Mesenchymal stem cell (in vitro differentiated cells and primary cell): Measurements from ENCODE around the gene SLC15A1.

Experiments
- DNase-seq: peaks from one replicate; pipeline ENCODE4 v3.0.0-alpha.2; 2013
- H2AFZ ChIP-seq: one replicate; pipeline ENCODE4 v1.6.1; 2013; ENCODE audit warnings: low read depth, mild to moderate bottlenecking, control low read depth, inconsistent platforms, low read length, moderate library complexity
- H2AK5ac ChIP-seq: 2 replicates; pipeline ENCODE4 v1.6.1; 2013; ENCODE audit warnings: low read length, moderate library complexity, mild to moderate bottlenecking, inconsistent platforms; ENCODE audit not compliant: severe bottlenecking
- H2BK120ac ChIP-seq: one replicate; pipeline ENCODE4 v1.6.1; 2013; ENCODE audit warnings: low read depth, mild to moderate bottlenecking, inconsistent platforms, low read length, moderate library complexity
- H2BK12ac ChIP-seq, 2 experiments: one replicate each; pipeline ENCODE4 v1.6.1; 2013; ENCODE audit warnings: inconsistent platforms in 2 of 2, low read length in 2 of 2, mild to moderate bottlenecking in 2 of 2, moderate library complexity in 2 of 2, control low read depth in 1 of 2
- H2BK15ac ChIP-seq: one replicate; pipeline ENCODE4 v1.6.1; 2013; ENCODE audit warnings: mild to moderate bottlenecking, low read depth, inconsistent platforms; ENCODE audit not compliant: poor library complexity, severe bottlenecking
- H2BK5ac ChIP-seq: 2 replicates; pipeline ENCODE4 v1.6.1; 2013; ENCODE audit warnings: low read depth, mild to moderate bottlenecking, low read length, control low read depth, inconsistent platforms; ENCODE audit not compliant: poor library complexity, severe bottlenecking
- H3K14ac ChIP-seq, 2 experiments: one replicate each; pipeline ENCODE4 v1.6.1; 2013; ENCODE audit warnings: inconsistent platforms in 2 of 2, low read length in 2 of 2, control low read depth in 1 of 2, mild to moderate bottlenecking in 1 of 2, moderate library complexity in 1 of 2
- H3K18ac ChIP-seq, 2 experiments: one replicate each; pipeline ENCODE4 v1.6.1; 2013; ENCODE audit warnings: inconsistent platforms in 2 of 2, low read length in 2 of 2, control low read depth in 1 of 2, low read depth in 1 of 2, mild to moderate bottlenecking in 1 of 2
- H3K23ac ChIP-seq, 2 experiments: one replicate each; pipeline ENCODE4 v1.6.1; 2013; ENCODE audit warnings: inconsistent platforms in 2 of 2, low read length in 2 of 2, mild to moderate bottlenecking in 2 of 2, moderate library complexity in 2 of 2, control low read depth in 1 of 2
- H3K27ac ChIP-seq: 2 replicates; pipeline ENCODE4 v1.5.1; 2013; ENCODE audit warnings: mild to moderate bottlenecking, moderate library complexity, low read length, control low read depth, inconsistent platforms; ENCODE audit not compliant: poor library complexity, severe bottlenecking
- H3K27me3 ChIP-seq, 2 experiments: 2 replicates each; pipeline versions ENCODE4 v1.6.1 to v1.7.0; 2013; ENCODE audit warnings: low read length in 2 of 2, mild to moderate bottlenecking in 2 of 2, moderate library complexity in 2 of 2, control low read depth in 1 of 2, inconsistent platforms in 1 of 2; ENCODE audit not compliant: control insufficient read depth in 1 of 2, insufficient read depth in 1 of 2
- H3K36me3 ChIP-seq, 2 experiments: 2 replicates each; pipeline versions ENCODE4 v1.6.1 to v1.7.0; 2013; ENCODE audit warnings: low read length in 2 of 2, control low read depth in 1 of 2, inconsistent platforms in 1 of 2, low read depth in 1 of 2, mild to moderate bottlenecking in 1 of 2; ENCODE audit not compliant: insufficient read depth in 2 of 2, control insufficient read depth in 1 of 2
- H3K4ac ChIP-seq, 2 experiments: one replicate each; pipeline ENCODE4 v1.6.1; 2013; ENCODE audit warnings: inconsistent platforms in 2 of 2, low read length in 2 of 2, mild to moderate bottlenecking in 2 of 2, moderate library complexity in 2 of 2, control low read depth in 1 of 2, low read depth in 1 of 2
- H3K4me1 ChIP-seq: 2 replicates; pipeline ENCODE4 v1.6.1; 2013; ENCODE audit warnings: low read depth, low read length, control low read depth; ENCODE audit not compliant: control insufficient read depth, insufficient read depth
- H3K4me2 ChIP-seq: 2 replicates; pipeline ENCODE4 v1.6.1; 2013; ENCODE audit warnings: low read length, mild to moderate bottlenecking, inconsistent platforms; ENCODE audit not compliant: poor library complexity, severe bottlenecking
- H3K4me3 ChIP-seq, 2 experiments: 2 replicates each; pipeline versions ENCODE4 v1.5.1 to v1.7.0; 2013; ENCODE audit warnings: low read length in 2 of 2, mild to moderate bottlenecking in 2 of 2, control low read depth in 1 of 2, low read depth in 1 of 2; ENCODE audit not compliant: insufficient read depth in 1 of 2
- H3K79me1 ChIP-seq: replicated peaks from 2 replicates; pipeline ENCODE4 v1.6.1; 2013; ENCODE audit warnings: mild to moderate bottlenecking, control low read depth, low read length, inconsistent platforms; ENCODE audit not compliant: poor library complexity, severe bottlenecking
- H3K9ac ChIP-seq: 2 replicates; pipeline ENCODE4 v1.7.0; 2013; ENCODE audit warnings: mild to moderate bottlenecking, low read length, moderate library complexity
- H3K9me3 ChIP-seq: 2 replicates; pipeline ENCODE4 v1.7.0; 2013; ENCODE audit warnings: mild to moderate bottlenecking, low read length; ENCODE audit not compliant: control insufficient read depth
- H4K8ac ChIP-seq: one replicate; pipeline ENCODE4 v1.6.1; 2013; ENCODE audit warnings: inconsistent platforms, mild to moderate bottlenecking, low read length, moderate library complexity
- H4K91ac ChIP-seq: one replicate; pipeline ENCODE4 v1.6.1; 2013; ENCODE audit warnings: mild to moderate bottlenecking, low read length, inconsistent platforms
- WGBS: methylation state at CpG from one replicate; pipeline ENCODE4 v1.1.7; 2013; ENCODE audit warnings: mixed read lengths; 5-methylcytosine and 5-hydroxymethylcytosine counted together

Gene SLC15A1

DNA sequence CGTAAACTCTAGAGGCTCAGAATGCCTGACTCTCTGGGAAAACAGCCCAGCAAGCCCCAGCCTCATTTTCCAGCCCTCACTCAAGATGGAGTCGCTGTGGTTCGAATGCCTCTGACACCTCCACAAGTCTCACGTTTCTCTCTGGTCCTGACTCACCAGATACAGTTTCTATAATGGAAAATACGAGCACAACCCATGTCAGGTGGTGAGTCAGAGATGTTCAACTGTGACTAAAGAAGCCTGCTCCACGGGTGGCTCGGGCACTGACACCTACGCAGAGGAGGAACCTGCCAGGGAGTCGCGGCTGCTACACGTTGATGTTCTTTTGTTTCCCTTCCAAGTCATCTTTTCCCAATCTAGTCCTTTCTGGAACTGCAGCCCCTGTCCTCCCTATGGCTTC, 88.4 kb downstream of the SLC15A1 start:
- Histone ChIP-seq H3K79me1 (no peaks in the 10 kb centered on the region), H4K8ac (no peak overlapping the region), H2BK15ac (no peak overlapping the region), H2AFZ (no peak overlapping the region), H3K4me3 (no peak overlapping the region), H3K4me2 (no peak overlapping the region), H3K23ac (no peak overlapping the region), H2AK5ac (no peak overlapping the region), H3K9me3 (no peaks in the 10 kb centered on the region), H4K91ac (no peak overlapping the region), H3K14ac (no peak overlapping the region), H3K27ac (no peak overlapping the region), H3K4me1 (peaks cover 8% of the 10 kb centered on the region), H3K27me3 (peaks cover 0 to 7% of the 10 kb centered on the region in 2 experiments), H2BK120ac (no peak overlapping the region), H3K18ac (no peak overlapping the region), H2BK5ac (no peak overlapping the region), H3K9ac (no peak overlapping the region), H3K36me3 (no peaks in the 10 kb centered on the region), H2BK12ac (no peak overlapping the region), H3K4ac (no peak overlapping the region)
- DNase-seq = peak; percentile 46
- WGBS = 87% methylated on average over 11 of the region's 11 CpGs

DNA sequence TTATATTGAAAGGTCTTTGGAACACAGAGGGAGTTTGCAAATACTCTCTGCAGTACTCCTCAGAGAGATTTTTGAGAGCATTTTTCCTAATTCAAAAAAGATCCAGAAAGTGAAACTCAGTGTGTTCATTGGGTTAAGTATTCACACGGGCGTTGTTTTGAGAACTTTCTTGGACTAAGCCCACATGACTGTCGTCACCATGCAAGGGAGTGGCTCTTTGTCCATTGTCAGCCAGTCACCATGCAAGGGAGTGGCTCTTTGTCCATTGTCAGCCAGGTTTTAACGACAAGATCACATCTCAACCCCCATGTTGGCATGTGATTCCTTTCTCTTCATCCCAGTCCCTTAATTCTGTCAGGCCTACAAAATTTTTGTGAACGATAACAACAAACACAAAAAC, 94.3 kb downstream of the SLC15A1 start:
- no peak overlapping the region for H4K91ac ChIP-seq
- no peaks in the 10 kb centered on the region for H3K79me1 ChIP-seq
- no peak overlapping the region for H2BK15ac ChIP-seq
- DNase-seq = no peak
- no peak overlapping the region for H3K14ac ChIP-seq
- H2BK5ac ChIP-seq = no peak overlapping the region
- no peak overlapping the region for H2BK120ac ChIP-seq
- no peak overlapping the region for H2BK12ac ChIP-seq
- peak overlapping the region in 1 of 2 experiments; percentile 59 for H3K4me3 ChIP-seq
- H3K9me3 ChIP-seq = no peaks in the 10 kb centered on the region
- peak overlapping the region; percentile 72 for H3K9ac ChIP-seq
- peaks cover 1% of the 10 kb centered on the region for H3K4me1 ChIP-seq
- H2AFZ ChIP-seq = no peak overlapping the region
- H3K36me3 ChIP-seq = no peaks in the 10 kb centered on the region
- no peak overlapping the region for H2AK5ac ChIP-seq
- no peak overlapping the region for H3K4ac ChIP-seq
- H3K27ac ChIP-seq = no peak overlapping the region
- no peak overlapping the region for H3K4me2 ChIP-seq
- H3K27me3 ChIP-seq = peaks cover 4 to 7% of the 10 kb centered on the region in 2 experiments
- no peak overlapping the region for H4K8ac ChIP-seq
- 97% methylated on average over 5 of the region's 5 CpGs for WGBS
- H3K23ac ChIP-seq = no peak overlapping the region
- H3K18ac ChIP-seq = no peak overlapping the region

DNA sequence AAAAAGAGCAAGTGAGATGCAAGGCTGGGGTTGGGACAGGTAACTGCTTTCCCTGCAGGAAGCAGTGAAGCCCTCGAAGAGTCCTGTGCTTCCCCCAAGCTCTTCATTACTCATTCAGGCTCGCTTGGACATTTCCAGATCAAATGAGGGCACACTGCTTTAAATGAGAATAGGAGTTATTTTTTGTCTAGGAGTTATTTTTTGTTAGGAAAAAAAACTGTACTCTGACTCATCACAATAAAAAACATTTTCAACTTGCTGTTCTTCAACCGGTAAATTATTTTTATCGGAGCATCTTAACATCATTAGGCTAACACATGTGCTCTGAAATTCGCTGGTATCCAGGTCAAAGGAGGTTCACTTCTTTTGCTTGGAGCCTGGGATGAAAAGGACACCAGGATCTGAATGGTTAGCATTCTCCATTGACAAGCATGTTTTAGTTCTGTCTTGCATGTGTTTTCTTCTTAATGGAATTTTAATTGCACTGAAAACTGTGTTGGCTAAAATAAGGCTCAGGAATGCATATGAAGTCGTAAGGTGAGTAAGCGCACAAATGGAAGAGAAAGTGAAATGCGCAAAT, 94.9 kb downstream of the SLC15A1 start:
- no peak for DNase-seq
- Histone ChIP-seq H2BK12ac (no peak overlapping the region), H3K4me3 (peak overlapping the region in 1 of 2 experiments; percentile 59), H3K18ac (no peak overlapping the region), H3K9ac (peak overlapping the region; percentile 72), H3K36me3 (no peaks in the 10 kb centered on the region), H3K27me3 (peaks cover 4 to 7% of the 10 kb centered on the region in 2 experiments), H3K4me2 (no peak overlapping the region), H3K79me1 (no peaks in the 10 kb centered on the region), H2AK5ac (no peak overlapping the region), H3K14ac (no peak overlapping the region), H4K91ac (no peak overlapping the region), H4K8ac (no peak overlapping the region), H2BK120ac (no peak overlapping the region), H3K23ac (no peak overlapping the region), H3K9me3 (no peaks in the 10 kb centered on the region), H2BK15ac (no peak overlapping the region), H3K4me1 (peaks cover 1% of the 10 kb centered on the region), H2AFZ (no peak overlapping the region), H3K27ac (no peak overlapping the region), H3K4ac (no peak overlapping the region), H2BK5ac (no peak overlapping the region)
- 81% methylated on average over 7 of the region's 8 CpGs for WGBS

DNA sequence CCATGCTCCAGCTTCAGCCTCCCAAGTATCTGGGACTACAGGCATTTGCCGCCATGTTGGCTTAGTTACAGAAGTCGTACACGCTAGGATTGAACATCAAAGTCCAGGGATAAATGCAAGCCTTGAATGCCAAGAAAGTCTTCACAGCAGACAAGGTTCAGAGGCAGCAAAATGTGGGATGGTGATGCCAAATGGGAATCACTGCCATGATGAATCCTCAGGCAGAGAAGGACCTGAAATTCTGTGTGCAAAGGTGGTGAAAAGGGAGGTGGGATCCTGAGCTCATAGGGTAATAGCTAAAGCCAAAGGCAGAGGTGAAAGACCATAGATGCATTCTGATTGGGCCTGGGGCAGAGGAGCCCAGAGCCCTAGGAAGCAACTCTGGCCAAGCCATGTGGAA, 96.2 kb downstream of the SLC15A1 start:
- Histone ChIP-seq H3K4me2 (no peak overlapping the region), H3K36me3 (no peaks in the 10 kb centered on the region), H2AK5ac (no peak overlapping the region), H3K79me1 (no peaks in the 10 kb centered on the region), H2BK120ac (no peak overlapping the region), H3K18ac (no peak overlapping the region), H3K4me3 (no peak overlapping the region), H4K91ac (no peak overlapping the region), H3K9ac (no peak overlapping the region), H3K14ac (no peak overlapping the region), H2BK15ac (no peak overlapping the region), H3K23ac (no peak overlapping the region), H3K27ac (no peak overlapping the region), H2AFZ (no peak overlapping the region), H4K8ac (no peak overlapping the region), H2BK5ac (no peak overlapping the region), H3K27me3 (peaks cover 0 to 4% of the 10 kb centered on the region in 2 experiments), H2BK12ac (no peak overlapping the region), H3K9me3 (no peaks in the 10 kb centered on the region), H3K4ac (no peak overlapping the region), H3K4me1 (peaks cover 1% of the 10 kb centered on the region)
- DNase-seq = no peak
- whole genome bisulfite sequencing = 99% methylated on average over 3 of the region's 3 CpGs
